Spleen (tissue), 11 donors: ENCODE data around the gene APBB2. TPM values are rescaled to one million over a fixed set of nuclear protein-coding genes. Genes with fewer than 3 reads are reported as not detected.

ENCODE experiments used
- DNase-seq: peaks from one replicate; pipeline ENCODE4 v3.0.0-alpha.2; 2020
- H3K27ac ChIP-seq, 8 donors: fragments of 200-600 bp; sonication (generic) in 7 of 8; 1 replicate in 4 of 8; 2 replicates in 4 of 8; pipeline versions ENCODE4 v1.5.0 to v1.8.0; 2016 to 2021; ENCODE audit warnings: inconsistent platforms in 4 of 8, mild to moderate bottlenecking in 4 of 8, moderate library complexity in 1 of 8
- H3K27me3 ChIP-seq, 7 donors: fragments of 200-600 bp; sonication (generic) in 6 of 7; replicated peaks in 1 of 7; 1 replicate in 4 of 7; 2 replicates in 3 of 7; pipeline versions ENCODE4 v1.5.0 to v1.8.0; 2016 to 2021; ENCODE audit warnings: inconsistent platforms in 3 of 7, mild to moderate bottlenecking in 1 of 7
- H3K36me3 ChIP-seq, 6 donors: fragments of 200-600 bp; sonication (generic) in 5 of 6; 1 replicate in 4 of 6; 2 replicates in 2 of 6; pipeline versions ENCODE4 v1.5.0 to v1.8.0; 2016 to 2021; ENCODE audit warnings: inconsistent platforms in 2 of 6
- H3K4me1 ChIP-seq, 6 donors: fragments of 200-600 bp; sonication (generic) in 5 of 6; 1 replicate in 3 of 6; 2 replicates in 3 of 6; pipeline versions ENCODE4 v1.5.0 to v1.8.0; 2016 to 2021; ENCODE audit warnings: inconsistent platforms in 3 of 6
- H3K4me3 ChIP-seq, 8 donors: fragments of 200-600 bp; sonication (generic) in 7 of 8; 1 replicate in 4 of 8; 2 replicates in 4 of 8; pipeline versions ENCODE4 v1.5.0 to v1.8.0; 2016 to 2021; ENCODE audit warnings: inconsistent platforms in 4 of 8, mild to moderate bottlenecking in 4 of 8, moderate library complexity in 2 of 8
- H3K9me3 ChIP-seq, 8 donors: fragments of 200-600 bp; sonication (generic) in 7 of 8; 1 replicate in 4 of 8; 2 replicates in 4 of 8; pipeline versions ENCODE4 v1.5.0 to v1.8.0; 2016 to 2021; ENCODE audit warnings: inconsistent platforms in 4 of 8
- CTCF ChIP-seq, 11 experiments: fragments of 200-600 bp in 7 of 11; fragments of 450-650 bp in 4 of 11; sonication (generic) in 4 of 11; IDR thresholded peaks in 8 of 11; conservative IDR thresholded peaks in 3 of 11; 1 replicate in 7 of 11; 2 replicates in 4 of 11; pipeline versions ENCODE4 v1.4.0 to v1.8.0; 2016 to 2021; ENCODE audit warnings: antibody characterized with exemption in 11 of 11, inconsistent platforms in 4 of 11, mild to moderate bottlenecking in 1 of 11
- POLR2A ChIP-seq, 3 donors: fragments of 450-650 bp; IDR thresholded peaks; one replicate each; pipeline ENCODE4 v1.5.1; 2017; ENCODE audit warnings: antibody characterized with exemption in 3 of 3, mild to moderate bottlenecking in 1 of 3
- POLR2AphosphoS5 ChIP-seq, 3 donors: sonication (generic); formaldehyde crosslinking; IDR thresholded peaks; one replicate each; pipeline ENCODE4 v1.5.1; 2017; ENCODE audit warnings: antibody characterized with exemption in 3 of 3
- WGBS, 5 donors: extraction: QIAGEN DNeasy Blood & Tissue Kit in 3 of 5; methylation state at CpG; one replicate each; pipeline versions ENCODE4 v1.1.5 to v1.1.7; 2013 to 2018; 5-methylcytosine and 5-hydroxymethylcytosine counted together
- intact Hi-C: fragments of 100-400 bp; cut with DNase I; formaldehyde crosslinking; loops from one replicate; pipeline ENCODE4 v1.15.0; 2023; ENCODE audit warnings: low total_unique reads
- polyA plus RNA-seq, 3 donors: library from polyadenylated mRNA; stranded (reverse); fragments of 200-250 nt; gene quantifications; one replicate each; pipeline ENCODE4 v1.2.1, GENCODE V29; 2013
- total RNA-seq, 7 donors: library from RNA; depleted of rRNA in 3 of 7; stranded (reverse); fragments of >200 nt in 3 of 7; fragmentation: NEBNext Ultra II Directional in 4 of 7; extraction: Animal tissue kit (Norgen Biotek cat#: 25700) in 4 of 7; gene quantifications; one replicate each; pipeline versions ENCODE4 v1.1.0 to v1.2.1, GENCODE V29; 2016 to 2021
- donor health status: healthy with polysubstance abuse.
- donor health status: DM: no; HTN: no; CAD: no; lungs with moderate emphysema.
- donor health status: DM: no; HTN: no; CAD: no.
- donor health status: Bipolar disorder and iron deficiency.
- donor health status: healthy.
- donor health status: DM: no; HTN: no; CAD: no.
- donor health status: DM: yes; HTN: yes; CAD: no.

The APBB2 gene
- total and polyA plus RNA-seq, 10 donors: 4.0 to 115 (median 76.7) TPM

GRCh38 chr4:41174444-41174843 lies 39.9 kb downstream of the APBB2 start:
- Histone ChIP-seq H3K27ac (no peak overlapping the region), H3K36me3 (no peaks in the 10 kb centered on the region), H3K27me3 (no peaks in the 10 kb centered on the region), H3K4me1 (peaks cover 0 to 7% (median 0%) of the 10 kb centered on the region in 6 donors), H3K4me3 (no peak overlapping the region), H3K9me3 (no peaks in the 10 kb centered on the region)
- intact Hi-C loops: no loop called here
- DNase-seq: no peak
- 88 to 96% (median 93%) methylated on average over 4 of the region's 4 CpGs for WGBS, 5 donors
- TF ChIP-seq CTCF (IDR thresholded peaks at IDR 0.05 in 8 of 11, conservative IDR thresholded peaks at IDR 0.05 in 3 of 11) (no peak), POLR2A (IDR thresholded peaks at IDR 0.05) (no peak), POLR2AphosphoS5 (IDR thresholded peaks at IDR 0.05) (no peak)

DNA sequence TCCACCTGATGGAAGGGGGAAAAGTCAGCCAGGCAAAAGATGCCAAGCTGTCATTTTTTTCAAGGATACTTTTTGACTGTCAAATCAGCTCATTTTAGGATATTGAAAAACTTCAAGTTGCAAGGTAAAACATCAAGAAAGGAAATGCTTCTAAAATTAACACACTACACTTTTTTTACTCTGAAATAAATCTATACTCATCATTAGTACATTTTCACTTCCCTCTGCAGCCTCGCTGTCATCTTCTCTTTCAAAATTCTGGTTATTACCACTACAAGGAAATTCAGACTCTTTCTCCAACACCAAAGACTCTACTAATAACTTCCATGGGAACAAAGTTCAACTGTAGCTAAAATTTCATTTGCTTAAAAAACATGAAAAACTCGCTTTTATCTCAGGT lies 41.6 kb downstream of the APBB2 start:
- no peak overlapping the region for H3K27ac ChIP-seq
- no peaks in the 10 kb centered on the region for H3K36me3 ChIP-seq
- H3K4me3 ChIP-seq: no peak overlapping the region
- H3K4me1 ChIP-seq: peaks cover 0 to 6% (median 0%) of the 10 kb centered on the region in 6 donors
- DNase-seq: no peak
- H3K9me3 ChIP-seq: no peaks in the 10 kb centered on the region
- intact Hi-C loops: no loop called here
- TF ChIP-seq CTCF (IDR thresholded peaks at IDR 0.05 in 8 of 11, conservative IDR thresholded peaks at IDR 0.05 in 3 of 11) (no peak), POLR2A (IDR thresholded peaks at IDR 0.05) (no peak), POLR2AphosphoS5 (IDR thresholded peaks at IDR 0.05) (no peak)
- 55 to 68% (median 65%) methylated on average over 2 of the region's 2 CpGs for WGBS, 5 donors
- H3K27me3 ChIP-seq: no peaks in the 10 kb centered on the region

GRCh38 chr4:41169256-41169800 lies 45.0 kb downstream of the APBB2 start:
- intact Hi-C loops: no loop called here
- WGBS, 5 donors: 88 to 96% (median 94%) methylated on average over 4 of the region's 4 CpGs

GRCh38 chr4:41167191-41167590 lies 47.2 kb downstream of the APBB2 start:
- H3K9me3 ChIP-seq: no peaks in the 10 kb centered on the region
- H3K36me3 ChIP-seq: no peaks in the 10 kb centered on the region
- no peaks in the 10 kb centered on the region for H3K27me3 ChIP-seq
- no peaks in the 10 kb centered on the region for H3K4me1 ChIP-seq
- H3K4me3 ChIP-seq: no peak overlapping the region
- intact Hi-C loops: no loop called here
- DNase-seq: no peak
- WGBS, 5 donors: 65 to 92% (median 87%) methylated on average over 4 of the region's 4 CpGs
- no peak for TF ChIP-seq POLR2AphosphoS5 (IDR thresholded peaks at IDR 0.05)
- no peak overlapping the region for H3K27ac ChIP-seq

More at GRCh38 chr4:41169256-41169800, 45.0 kb downstream of the APBB2 start:
- no peaks in the 10 kb centered on the region for H3K9me3 ChIP-seq
- no peak for DNase-seq
- no peaks in the 10 kb centered on the region for H3K27me3 ChIP-seq
- H3K4me3 ChIP-seq: no peak overlapping the region
- TF ChIP-seq POLR2A (IDR thresholded peaks at IDR 0.05) (no peak), CTCF (IDR thresholded peaks at IDR 0.05 in 8 of 11, conservative IDR thresholded peaks at IDR 0.05 in 3 of 11) (no peak)
- no peak overlapping the region for H3K27ac ChIP-seq
- H3K36me3 ChIP-seq: no peaks in the 10 kb centered on the region
- H3K4me1 ChIP-seq: no peaks in the 10 kb centered on the region

DNA sequence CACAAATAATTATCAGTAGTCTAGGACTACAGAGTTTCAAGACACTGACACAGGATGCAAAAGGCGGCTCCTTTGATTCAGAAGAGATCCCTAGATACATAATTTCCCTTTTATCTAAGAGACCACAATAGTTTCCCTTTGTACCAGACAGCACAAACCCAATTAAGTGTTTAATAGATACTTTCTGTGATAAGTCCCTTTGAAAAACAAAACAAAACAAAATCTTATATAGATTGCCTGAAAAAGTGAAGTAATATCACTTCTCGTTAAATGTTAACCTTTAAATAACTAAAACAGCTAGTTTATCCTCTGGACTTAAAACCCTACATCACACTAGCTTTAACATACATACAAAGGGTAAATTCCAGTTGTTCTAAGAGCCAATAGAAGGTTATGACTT lies 49.9 kb downstream of the APBB2 start:
- Histone ChIP-seq H3K36me3 (no peaks in the 10 kb centered on the region), H3K27me3 (no peaks in the 10 kb centered on the region), H3K9me3 (no peaks in the 10 kb centered on the region), H3K4me1 (peaks cover 0 to 9% (median 4%) of the 10 kb centered on the region in 6 donors), H3K27ac (no peak overlapping the region), H3K4me3 (no peak overlapping the region)
- DNase-seq: no peak
- intact Hi-C loops: no loop called here
- 84 to 93% (median 91%) methylated on average over 2 of the region's 2 CpGs for WGBS, 5 donors
- no peak for TF ChIP-seq POLR2AphosphoS5 (IDR thresholded peaks at IDR 0.05)
- no peak for TF ChIP-seq CTCF (IDR thresholded peaks at IDR 0.05 in 8 of 11, conservative IDR thresholded peaks at IDR 0.05 in 3 of 11)
- TF ChIP-seq POLR2A (IDR thresholded peaks at IDR 0.05): no peak
